ENCODE results near the gene CLDN9. TPM values are rescaled to one million over a fixed set of nuclear protein-coding genes. Genes with fewer than 3 reads are reported as not detected.

CLDN9 gene
- total RNA-seq, 2 donors from 2014 or later, result 0.91 TPM; not detected in 1

DNA sequence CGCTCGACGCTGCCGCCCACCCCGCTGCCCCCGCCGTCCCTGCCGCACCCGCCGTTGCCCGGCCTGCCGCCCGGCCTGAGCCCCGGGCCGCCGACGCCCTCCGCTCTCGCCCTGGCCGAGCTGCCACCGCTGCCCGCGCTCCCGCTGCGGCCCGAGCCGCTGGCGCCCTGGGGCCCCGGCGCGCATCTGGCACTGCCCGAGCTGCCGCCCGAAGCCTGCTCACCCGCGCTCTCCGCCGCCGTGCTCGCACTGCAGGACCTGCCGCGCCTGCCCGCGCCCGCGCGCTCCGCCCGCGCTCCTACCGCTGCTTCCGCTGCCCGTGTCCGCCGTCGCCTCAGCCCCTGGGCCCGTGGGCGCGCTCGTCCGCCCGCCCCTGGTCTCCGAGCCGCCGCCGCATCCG, 8.4 kb upstream of the CLDN9 start:
- no peaks in the 10 kb centered on the region for H3K36me3 ChIP-seq
- H3K27ac ChIP-seq, result no peak overlapping the region
- no peaks in the 10 kb centered on the region for H3K27me3 ChIP-seq (replicated peaks; ENCODE audit: insufficient read depth)
- 0% methylated on average over 50 of the region's 67 CpGs for WGBS
- intact Hi-C loops (cut with DNase I), result no loop called here
- no peaks in the 10 kb centered on the region for H3K9me3 ChIP-seq
- peak overlapping the region; percentile 16 to 17 for H3K4me3 ChIP-seq
- no peaks in the 10 kb centered on the region for H3K4me1 ChIP-seq (replicated peaks)
- no peak for DNase-seq (ENCODE audit: low spot score)
- TF ChIP-seq POLR2AphosphoS5 (IDR thresholded peaks at IDR 0.05), result no peak
- no peak for TF ChIP-seq POLR2A (IDR thresholded peaks at IDR 0.05)
- TF ChIP-seq, protein P1, sequence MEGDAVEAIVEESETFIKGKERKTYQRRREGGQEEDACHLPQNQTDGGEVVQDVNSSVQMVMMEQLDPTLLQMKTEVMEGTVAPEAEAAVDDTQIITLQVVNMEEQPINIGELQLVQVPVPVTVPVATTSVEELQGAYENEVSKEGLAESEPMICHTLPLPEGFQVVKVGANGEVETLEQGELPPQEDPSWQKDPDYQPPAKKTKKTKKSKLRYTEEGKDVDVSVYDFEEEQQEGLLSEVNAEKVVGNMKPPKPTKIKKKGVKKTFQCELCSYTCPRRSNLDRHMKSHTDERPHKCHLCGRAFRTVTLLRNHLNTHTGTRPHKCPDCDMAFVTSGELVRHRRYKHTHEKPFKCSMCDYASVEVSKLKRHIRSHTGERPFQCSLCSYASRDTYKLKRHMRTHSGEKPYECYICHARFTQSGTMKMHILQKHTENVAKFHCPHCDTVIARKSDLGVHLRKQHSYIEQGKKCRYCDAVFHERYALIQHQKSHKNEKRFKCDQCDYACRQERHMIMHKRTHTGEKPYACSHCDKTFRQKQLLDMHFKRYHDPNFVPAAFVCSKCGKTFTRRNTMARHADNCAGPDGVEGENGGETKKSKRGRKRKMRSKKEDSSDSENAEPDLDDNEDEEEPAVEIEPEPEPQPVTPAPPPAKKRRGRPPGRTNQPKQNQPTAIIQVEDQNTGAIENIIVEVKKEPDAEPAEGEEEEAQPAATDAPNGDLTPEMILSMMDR (IDR thresholded peaks at IDR 0.05), result no peak

- intact Hi-C loops (cut with DNase I), result no loop called here
- WGBS, result 19% methylated on average over 25 of the region's 25 CpGs
- Histone ChIP-seq H3K27ac (no peak overlapping the region), H3K9me3 (no peaks in the 10 kb centered on the region), H3K4me1 (replicated peaks) (no peaks in the 10 kb centered on the region), H3K36me3 (no peaks in the 10 kb centered on the region), H3K4me3 (no peak overlapping the region), H3K27me3 (replicated peaks; ENCODE audit: insufficient read depth) (no peaks in the 10 kb centered on the region)
- no peak for TF ChIP-seq POLR2A (IDR thresholded peaks at IDR 0.05)
- TF ChIP-seq, protein P1 (IDR thresholded peaks at IDR 0.05), result no peak
- no peak for TF ChIP-seq POLR2AphosphoS5 (IDR thresholded peaks at IDR 0.05)
- DNase-seq (ENCODE audit: low spot score), result no peak
These were observed 7.9 kb upstream of the CLDN9 start for GRCh38 chr16:3004781-3005284.

DNA sequence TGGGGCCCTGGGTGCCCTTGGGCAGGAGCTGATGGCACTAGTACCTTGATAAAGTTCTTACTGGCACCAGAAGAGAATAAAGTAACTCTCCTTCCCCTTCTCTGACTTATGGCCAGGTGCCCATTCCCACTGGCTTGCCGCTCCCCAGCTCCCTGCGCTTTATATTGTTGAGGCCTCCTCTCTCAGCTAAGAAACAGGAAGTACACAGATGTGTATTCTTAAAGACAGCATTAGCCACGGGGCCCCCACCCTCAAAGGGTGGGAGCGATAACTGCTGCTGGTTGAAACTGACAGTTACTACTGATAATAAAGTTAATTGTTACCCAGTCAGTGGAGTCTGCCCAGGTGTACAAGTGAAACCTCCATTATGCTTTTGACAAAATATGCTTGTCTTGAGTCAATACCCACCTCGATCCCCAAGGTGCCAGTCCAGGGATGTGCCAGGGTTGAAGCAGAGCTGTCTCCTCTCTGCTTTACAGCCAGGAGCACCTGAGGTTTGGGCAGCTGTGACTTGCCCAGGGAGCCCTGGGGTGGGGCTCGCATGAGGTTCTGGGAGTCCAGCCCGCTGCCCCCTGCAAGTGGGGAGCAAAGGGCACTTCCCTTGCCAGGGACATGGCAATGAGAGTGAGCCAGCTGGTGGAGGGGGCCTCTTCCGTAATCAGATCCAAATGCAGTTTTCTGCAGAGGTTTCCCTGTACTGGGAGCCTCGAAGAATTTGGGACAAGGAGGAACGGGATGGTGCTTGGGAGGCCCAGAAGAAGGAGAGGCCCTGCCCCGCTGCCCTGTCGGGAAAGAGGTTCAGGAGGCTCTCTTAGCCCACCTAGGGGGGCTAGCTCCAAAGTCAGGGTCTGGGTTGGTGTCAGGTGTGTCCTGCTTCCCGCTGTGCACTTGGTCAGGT, 5.4 kb upstream of the CLDN9 start:
- H3K27me3 ChIP-seq (replicated peaks; ENCODE audit: insufficient read depth), result no peaks in the 10 kb centered on the region
- H3K36me3 ChIP-seq, result no peaks in the 10 kb centered on the region
- DNase-seq (ENCODE audit: low spot score), result no peak
- H3K27ac ChIP-seq, result no peak overlapping the region
- 31% methylated on average over 13 of the region's 13 CpGs for WGBS
- no peaks in the 10 kb centered on the region for H3K9me3 ChIP-seq
- H3K4me1 ChIP-seq (replicated peaks), result peaks cover 7% of the 10 kb centered on the region
- intact Hi-C loops (cut with DNase I), result no loop called here
- TF ChIP-seq POLR2A (IDR thresholded peaks at IDR 0.05) (no peak), POLR2AphosphoS5 (IDR thresholded peaks at IDR 0.05) (no peak)
- TF ChIP-seq, protein P1 (IDR thresholded peaks at IDR 0.05), result no peak
- no peak overlapping the region for H3K4me3 ChIP-seq

GRCh38 chr16:3007957-3008689, 4.6 kb upstream of the CLDN9 start:
- H3K9me3 ChIP-seq, result no peaks in the 10 kb centered on the region
- TF ChIP-seq POLR2A (IDR thresholded peaks at IDR 0.05) (no peak), POLR2AphosphoS5 (IDR thresholded peaks at IDR 0.05) (no peak)
- TF ChIP-seq, protein P1 (IDR thresholded peaks at IDR 0.05), result no peak
- H3K4me3 ChIP-seq, result no peak overlapping the region
- H3K36me3 ChIP-seq, result no peaks in the 10 kb centered on the region
- peaks cover 7% of the 10 kb centered on the region for H3K4me1 ChIP-seq (replicated peaks)
- whole genome bisulfite sequencing, result 33% methylated on average over 17 of the region's 17 CpGs
- DNase-seq (ENCODE audit: low spot score), result no peak
- intact Hi-C loops (cut with DNase I), result no loop called here
- H3K27me3 ChIP-seq (replicated peaks; ENCODE audit: insufficient read depth), result no peaks in the 10 kb centered on the region
- no peak overlapping the region for H3K27ac ChIP-seq
